Measurements from ENCODE around the gene BTBD9. TPM values are rescaled to one million over a fixed set of nuclear protein-coding genes. Genes with fewer than 3 reads are reported as not detected.

The BTBD9 gene
- total and polyA plus RNA-seq, 2 donors (not counting 1 experiment from before 2014, with no cell fraction given), result 4.1 to 48.9 TPM

DNA sequence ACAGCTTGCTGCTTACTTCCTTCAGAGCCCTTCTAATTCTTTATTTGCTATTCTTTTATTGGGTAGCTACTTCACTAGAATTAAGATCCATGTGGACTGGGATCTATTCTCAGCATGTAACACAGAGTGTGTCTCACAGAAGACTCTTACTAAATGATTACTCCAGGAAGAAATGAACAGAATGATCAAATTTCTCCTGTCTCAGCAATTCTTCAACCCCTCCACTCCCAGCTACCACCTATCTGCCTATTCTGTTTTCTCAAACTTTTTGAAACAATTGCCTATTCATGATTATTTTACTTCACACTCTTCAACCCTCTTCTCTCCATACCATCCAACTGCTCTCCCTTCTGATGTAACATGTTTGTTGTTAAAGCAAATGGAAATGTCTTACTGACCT lies 132.6 kb downstream of the BTBD9 start:
- Histone ChIP-seq H3K27me3 (replicated peaks in 1 of 4; ENCODE audit: control extremely low read depth in 1 of 4, control insufficient read depth in 3 of 4, insufficient read depth in 4 of 4, low read length in 3 of 4) (no peaks in the 10 kb centered on the region), H3K36me3 (replicated peaks in 1 of 2; ENCODE audit: control extremely low read depth in 1 of 2, control insufficient read depth in 1 of 2, extremely low read depth in 1 of 2, insufficient read depth in 2 of 2, low read length in 1 of 2) (no peaks in the 10 kb centered on the region), H2AFZ (ENCODE audit: insufficient read depth, low read depth, low read length, poor library complexity, severe bottlenecking) (no peak overlapping the region), H3K4me1 (ENCODE audit: control insufficient read depth in 2 of 2, insufficient read depth in 2 of 2, low read length in 2 of 2) (no peaks in the 10 kb centered on the region), H3K9me3 (ENCODE audit: control extremely low read depth in 1 of 3, control insufficient read depth in 2 of 3, insufficient read depth in 1 of 3, low read length in 2 of 3) (no peaks in the 10 kb centered on the region), H3K27ac (ENCODE audit: low read length in 2 of 2) (no peak overlapping the region), H3K4me2 (replicated peaks; ENCODE audit: low read depth, low read length, poor library complexity, severe bottlenecking) (no peak overlapping the region), H3K9ac (ENCODE audit: low read length) (no peak overlapping the region), H3K4me3 (ENCODE audit: control extremely low read depth in 1 of 5, extremely low read depth in 1 of 5, insufficient read depth in 1 of 5, low read depth in 2 of 5, low read length in 4 of 5) (no peak overlapping the region), H3K79me2 (ENCODE audit: control insufficient read depth, insufficient read depth, low read length) (no peaks in the 10 kb centered on the region), H4K20me1 (ENCODE audit: control insufficient read depth, insufficient read depth, low read length, poor library complexity, severe bottlenecking) (no peaks in the 10 kb centered on the region)
- ATAC-seq (ENCODE audit: low read depth), result no peak
- CTCF ChIA-PET, result interaction anchor here (2.9 kb wide), 1 partner anchor 13 kb away, joined by 9 read pairs; no protein-coding TSS in a partner anchor
- Mint-ChIP-seq H3K27me3 (no peaks in the 10 kb centered on the region), H3K4me1 (no peaks in the 10 kb centered on the region), H3K4me3 (no peak overlapping the region), H3K9me3 (ENCODE audit: insufficient read depth) (no peaks in the 10 kb centered on the region), H3K27ac (no peak overlapping the region)
- DNase-seq, result no peak
- TF ChIP-seq EZH2 (IDR thresholded peaks at IDR 0.05; ENCODE audit: borderline replicate concordance, insufficient read depth, low read depth, low read length, poor library complexity, severe bottlenecking) (no peak), CTCF (IDR thresholded peaks at IDR 0.05) (no peak)
- intact Hi-C loops (cut with micrococcal nuclease), result no loop called here
- POLR2A ChIA-PET, result no interaction called here

- no peaks in the 10 kb centered on the region for H3K9me3 Mint-ChIP-seq (ENCODE audit: insufficient read depth)
- no peak overlapping the region for H3K4me2 ChIP-seq (replicated peaks; ENCODE audit: low read depth, low read length, poor library complexity, severe bottlenecking)
- H4K20me1 ChIP-seq (ENCODE audit: control insufficient read depth, insufficient read depth, low read length, poor library complexity, severe bottlenecking), result no peaks in the 10 kb centered on the region
- 100% methylated on average over 3 of the region's 5 CpGs for WGBS (ENCODE audit: insufficient coverage)
- no peak overlapping the region for H3K4me3 Mint-ChIP-seq
- H3K9ac ChIP-seq (ENCODE audit: low read length), result no peak overlapping the region
- H2AFZ ChIP-seq (ENCODE audit: insufficient read depth, low read depth, low read length, poor library complexity, severe bottlenecking), result no peak overlapping the region
- H3K4me1 ChIP-seq (ENCODE audit: control insufficient read depth in 2 of 2, insufficient read depth in 2 of 2, low read length in 2 of 2), result no peaks in the 10 kb centered on the region
- no peaks in the 10 kb centered on the region for H3K9me3 ChIP-seq (ENCODE audit: control extremely low read depth in 1 of 3, control insufficient read depth in 2 of 3, insufficient read depth in 1 of 3, low read length in 2 of 3)
- no peak for ATAC-seq (ENCODE audit: low read depth)
- H3K27ac Mint-ChIP-seq, result no peak overlapping the region
- ChIA-PET POLR2A (no interaction called here), CTCF (interaction anchor here (2.9 kb wide), 1 partner anchor 12 kb away, joined by 9 read pairs; no protein-coding TSS in a partner anchor)
- DNase-seq, result no peak
- no peaks in the 10 kb centered on the region for H3K27me3 ChIP-seq (replicated peaks in 1 of 4; ENCODE audit: control extremely low read depth in 1 of 4, control insufficient read depth in 3 of 4, insufficient read depth in 4 of 4, low read length in 3 of 4)
- TF ChIP-seq CTCF (IDR thresholded peaks at IDR 0.05), result no peak
- no peak for TF ChIP-seq EZH2 (IDR thresholded peaks at IDR 0.05; ENCODE audit: borderline replicate concordance, insufficient read depth, low read depth, low read length, poor library complexity, severe bottlenecking)
- no peaks in the 10 kb centered on the region for H3K36me3 ChIP-seq (replicated peaks in 1 of 2; ENCODE audit: control extremely low read depth in 1 of 2, control insufficient read depth in 1 of 2, extremely low read depth in 1 of 2, insufficient read depth in 2 of 2, low read length in 1 of 2)
- H3K27me3 Mint-ChIP-seq, result no peaks in the 10 kb centered on the region
- no peak overlapping the region for H3K27ac ChIP-seq (ENCODE audit: low read length in 2 of 2)
- peaks cover 2% of the 10 kb centered on the region for H3K4me1 Mint-ChIP-seq
- intact Hi-C loops (cut with micrococcal nuclease), result no loop called here
- no peaks in the 10 kb centered on the region for H3K79me2 ChIP-seq (ENCODE audit: control insufficient read depth, insufficient read depth, low read length)
- no peak overlapping the region for H3K4me3 ChIP-seq (ENCODE audit: control extremely low read depth in 1 of 5, extremely low read depth in 1 of 5, insufficient read depth in 1 of 5, low read depth in 2 of 5, low read length in 4 of 5)
Measured at GRCh38 chr6:38505826-38506225, 133.9 kb downstream of the BTBD9 start.

All from B cell (primary cell).